GM18907 (cell line): ENCODE measurements around the gene PSEN2.

ENCODE experiments used
- ATAC-seq: cut with Tn5 transposase; IDR thresholded peaks from one replicate; pipeline ENCODE4 v1.9.1; 2021; ENCODE audit warnings: mild to moderate bottlenecking, moderate library complexity; ENCODE audit not compliant: unreplicated experiment

The PSEN2 gene

DNA sequence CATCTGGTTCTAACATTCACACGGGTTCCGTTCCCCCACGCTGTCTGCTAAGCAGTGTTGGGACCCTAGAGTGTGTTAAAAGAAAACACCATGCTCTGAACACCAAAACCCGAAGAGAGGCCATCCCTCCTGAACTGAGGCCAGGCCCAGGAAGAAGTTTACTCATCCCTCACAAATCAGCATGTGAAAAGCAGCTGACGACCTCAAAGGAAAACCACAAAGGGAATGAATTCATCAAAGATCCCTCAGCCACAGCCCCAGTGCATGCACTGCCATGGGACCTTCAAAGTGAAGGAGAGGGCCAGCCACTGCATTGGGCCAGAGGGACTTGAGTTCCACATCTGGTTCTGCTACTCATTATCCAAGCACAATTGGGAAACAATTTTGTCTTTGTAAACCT is 7.0 kb upstream of the PSEN2 start:
- no peak for ATAC-seq

DNA sequence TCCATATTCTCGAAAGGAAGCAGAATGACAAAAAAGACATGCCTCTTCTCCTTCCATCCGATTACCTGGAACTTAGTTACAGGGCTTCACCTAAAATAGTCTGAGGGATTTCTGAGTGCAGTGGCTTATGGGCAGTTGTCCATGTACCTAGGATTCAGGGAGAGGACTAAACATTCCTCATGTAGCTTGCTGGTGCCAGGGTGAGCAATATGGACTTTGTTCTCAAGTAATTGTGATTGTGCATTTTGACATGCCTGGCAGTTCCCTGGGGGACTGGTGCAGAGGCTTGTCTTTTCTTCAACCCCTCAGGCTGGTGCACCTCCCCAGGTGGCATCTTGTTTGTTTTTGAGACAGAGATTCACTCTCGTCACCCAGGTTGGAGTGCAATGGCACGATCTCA is 6.1 kb upstream of the PSEN2 start:
- no peak for ATAC-seq

DNA sequence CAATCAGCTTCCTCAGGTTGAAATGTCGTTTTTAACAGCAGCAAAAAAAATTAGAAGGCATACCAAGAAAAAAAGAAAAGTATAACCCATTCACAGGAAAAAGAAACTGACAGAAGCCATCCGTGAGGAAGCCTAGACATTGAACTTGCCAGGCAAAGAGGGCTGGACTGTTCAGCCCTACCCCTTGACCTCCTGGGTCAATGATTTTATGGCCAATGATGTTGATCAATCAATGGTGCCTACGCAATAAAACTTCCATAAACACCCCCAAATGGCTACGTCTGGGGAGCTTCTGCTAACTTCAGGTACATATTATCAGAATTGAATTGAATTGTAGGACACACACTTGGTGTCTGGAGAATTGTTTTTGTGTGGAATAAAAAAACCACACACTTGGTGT is 4.8 kb upstream of the PSEN2 start:
- ATAC-seq = no peak

DNA sequence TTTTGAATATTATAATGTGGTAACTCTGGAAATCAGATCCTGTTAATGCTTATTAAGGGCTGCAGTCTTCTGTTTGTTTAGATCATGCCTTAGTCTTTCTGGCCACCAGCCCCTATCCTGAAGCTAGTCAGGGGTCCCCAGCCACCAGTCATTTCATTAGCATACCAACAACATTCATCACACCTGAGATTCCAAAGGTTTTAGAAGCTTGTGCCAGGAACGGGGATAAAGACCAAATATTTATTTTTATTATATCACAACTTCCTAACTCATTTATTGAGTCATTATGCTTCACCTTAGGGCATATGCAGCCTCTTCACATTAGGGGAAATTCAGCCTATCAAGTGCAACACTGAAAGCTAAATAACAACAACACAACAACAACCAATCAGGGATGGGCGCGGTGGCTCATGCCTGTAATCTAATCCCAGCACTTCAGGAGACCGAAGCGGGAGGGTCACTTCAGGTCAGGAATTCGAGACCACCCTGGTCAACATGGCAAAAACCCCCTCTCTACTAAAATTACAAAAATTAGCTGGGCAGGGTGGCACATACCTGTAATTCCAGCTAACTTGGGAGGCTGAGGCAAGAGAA is 2.9 kb upstream of the PSEN2 start:
- ATAC-seq = no peak

DNA sequence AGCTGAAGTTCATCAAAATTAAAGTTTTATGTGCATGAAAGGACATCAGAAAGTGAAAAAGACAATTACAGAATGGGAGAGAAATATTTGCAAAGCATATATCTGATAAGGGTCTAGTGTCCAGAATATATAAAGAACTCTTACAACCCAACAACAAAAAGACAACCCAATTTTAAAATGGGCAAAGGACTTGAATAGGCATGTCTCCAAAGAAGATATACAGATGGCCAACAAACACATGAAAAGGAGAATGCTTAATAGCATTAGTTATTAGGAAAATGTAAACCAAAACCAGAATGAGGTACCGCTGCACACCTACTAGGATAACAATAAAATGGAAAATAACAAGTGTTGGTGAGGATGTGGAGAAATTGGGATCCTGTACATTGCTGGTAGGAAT is 1.7 kb upstream of the PSEN2 start:
- ATAC-seq = no peak

DNA sequence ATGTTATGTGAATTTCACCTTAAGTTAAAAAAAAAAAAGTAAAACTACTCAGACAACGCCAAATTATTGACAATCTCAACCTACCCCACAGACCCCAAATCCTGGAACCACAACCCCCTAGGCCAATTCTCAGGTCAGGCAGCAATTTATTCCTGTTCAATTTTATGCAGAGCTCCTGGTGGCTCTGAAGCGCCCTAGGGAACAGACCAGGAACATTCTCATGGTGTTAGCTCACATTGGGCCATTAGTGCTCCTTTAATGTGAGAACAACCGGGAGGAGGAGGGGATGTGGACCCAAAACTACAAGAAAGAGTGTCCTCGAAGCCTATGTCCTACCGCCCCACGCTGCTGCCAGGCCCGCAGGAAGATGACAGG is 403 bp upstream of the PSEN2 start:
- ATAC-seq = no peak

DNA sequence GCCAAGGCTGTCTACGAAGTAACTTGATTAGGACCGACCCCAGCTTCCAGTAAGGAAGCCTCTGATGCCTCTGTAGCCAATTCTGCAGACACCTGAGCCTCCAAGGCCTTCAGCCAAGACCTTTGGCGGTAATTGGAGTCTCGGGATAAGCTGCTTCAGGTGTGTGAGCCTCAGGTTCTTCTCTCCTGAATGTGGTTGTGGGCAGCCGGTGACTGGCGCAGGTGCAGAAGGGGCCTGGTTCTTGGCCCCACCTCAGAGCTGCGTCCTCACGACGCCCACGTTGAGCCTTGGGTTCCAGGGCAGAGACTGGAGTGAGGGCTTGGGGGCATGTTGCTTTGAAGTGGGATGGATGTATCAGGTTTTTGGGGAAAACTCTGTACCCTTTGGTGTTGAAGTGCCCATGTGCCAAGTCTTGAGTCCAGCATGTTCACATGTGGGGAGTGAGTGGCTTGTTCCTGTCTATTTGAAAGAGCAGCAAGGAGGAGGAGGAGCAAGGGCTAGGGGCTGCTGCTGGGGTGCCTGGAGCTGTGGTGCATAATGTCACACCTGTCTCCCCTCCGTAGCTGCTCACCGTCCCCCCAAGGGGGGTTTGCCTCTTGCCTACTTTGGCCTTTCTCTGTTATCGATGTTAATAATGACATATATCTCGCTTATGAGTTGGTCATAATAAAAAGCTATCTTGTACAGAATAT is 1.4 kb downstream of the PSEN2 start:
- no peak for ATAC-seq

DNA sequence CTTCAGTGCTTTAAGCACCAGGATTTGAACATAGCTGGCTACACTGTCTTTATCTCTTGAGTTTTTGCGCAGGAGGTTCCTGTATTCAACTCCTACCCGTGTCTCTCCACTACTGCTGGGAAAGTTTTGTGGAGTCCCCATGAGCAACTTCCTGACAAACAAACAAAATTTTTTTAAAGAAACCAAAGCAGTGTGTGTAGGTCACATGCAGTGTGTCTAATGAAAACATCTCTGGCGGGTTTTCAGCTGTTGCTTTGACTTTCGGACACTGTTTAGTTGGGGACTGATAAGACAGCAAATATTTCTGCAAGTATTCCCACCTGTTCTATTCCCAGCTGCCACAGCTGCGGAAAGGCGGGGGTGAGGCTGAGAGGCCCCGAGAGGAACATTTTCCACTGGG is 2.0 kb downstream of the PSEN2 start:
- ATAC-seq = no peak

DNA sequence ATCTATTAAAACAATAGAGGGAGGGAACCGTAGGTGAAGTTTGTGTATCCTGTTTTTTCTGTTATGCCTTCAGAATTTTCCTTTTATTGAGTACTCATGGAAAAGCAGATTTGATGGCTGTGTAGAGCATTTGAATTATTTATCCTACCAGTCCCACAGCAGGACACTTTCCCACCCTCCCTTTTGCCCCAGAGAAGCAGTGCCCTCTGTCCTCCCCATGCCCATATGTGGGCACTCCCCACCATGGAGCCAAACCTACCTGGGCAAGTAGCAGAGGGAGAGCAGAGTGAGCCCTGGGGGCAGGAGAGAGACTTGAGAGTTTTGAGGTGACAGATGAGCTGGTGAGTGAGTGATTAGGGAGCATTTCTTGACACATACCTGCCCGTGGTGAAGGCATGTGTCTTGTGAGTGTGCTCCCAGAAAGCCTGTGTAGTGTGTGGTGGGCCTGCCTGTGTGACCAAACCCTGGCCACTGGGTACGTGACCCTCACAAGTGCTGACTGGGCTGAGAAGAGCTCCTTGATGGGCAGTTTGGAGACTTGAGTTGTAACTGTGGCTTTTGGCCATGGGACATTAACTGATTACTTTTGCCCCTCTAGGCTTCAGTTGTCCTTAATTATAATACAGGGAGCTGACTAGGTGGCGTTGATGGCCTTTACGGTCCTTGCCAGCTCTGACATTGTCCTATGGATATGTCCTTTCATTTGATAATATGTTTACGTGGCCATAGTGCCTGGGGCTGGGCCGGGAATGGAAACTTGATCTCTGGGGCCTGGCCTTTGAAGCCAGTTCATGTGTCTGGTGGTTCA is 3.6 kb downstream of the PSEN2 start:
- ATAC-seq = no peak

DNA sequence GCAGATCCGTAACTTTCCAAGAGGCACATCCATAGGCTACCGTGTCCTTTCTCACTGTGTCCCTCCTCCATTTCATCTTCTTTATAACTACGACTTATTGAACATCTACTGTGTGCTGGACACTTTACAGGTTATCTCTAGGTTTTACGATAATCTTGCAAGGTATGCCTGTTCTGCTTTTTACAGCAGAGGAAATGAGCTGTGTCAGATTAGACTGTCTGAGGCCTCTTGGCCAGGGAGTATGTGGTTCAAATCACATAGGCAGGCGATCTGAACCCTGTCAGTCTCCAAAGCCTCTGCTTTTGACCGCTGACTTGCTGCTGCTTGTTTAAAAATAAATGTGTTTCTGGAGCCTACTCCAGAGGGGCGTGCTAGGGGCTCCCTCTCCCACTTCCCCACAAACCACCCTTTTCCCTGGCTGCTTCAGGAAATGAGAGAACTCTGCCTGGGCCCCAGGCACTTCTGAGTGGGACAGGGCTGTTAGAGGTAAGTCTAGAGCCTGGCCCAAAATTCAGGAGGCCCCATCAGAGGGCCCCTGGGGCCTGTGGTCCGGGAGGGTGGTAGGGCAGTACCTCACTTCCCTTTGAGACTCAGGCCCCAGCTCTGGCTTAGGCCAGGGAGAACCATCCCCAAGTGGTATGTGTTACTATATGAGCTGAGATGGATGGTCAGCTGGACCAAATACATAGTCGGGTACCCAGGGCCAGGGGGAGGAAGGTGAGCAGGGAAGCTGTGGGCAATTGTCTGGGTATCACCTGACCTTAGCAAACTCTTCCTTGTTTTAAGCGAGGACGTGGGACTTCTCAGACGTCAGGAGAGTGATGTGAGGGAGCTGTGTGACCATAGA is 4.4 kb downstream of the PSEN2 start:
- no peak for ATAC-seq

DNA sequence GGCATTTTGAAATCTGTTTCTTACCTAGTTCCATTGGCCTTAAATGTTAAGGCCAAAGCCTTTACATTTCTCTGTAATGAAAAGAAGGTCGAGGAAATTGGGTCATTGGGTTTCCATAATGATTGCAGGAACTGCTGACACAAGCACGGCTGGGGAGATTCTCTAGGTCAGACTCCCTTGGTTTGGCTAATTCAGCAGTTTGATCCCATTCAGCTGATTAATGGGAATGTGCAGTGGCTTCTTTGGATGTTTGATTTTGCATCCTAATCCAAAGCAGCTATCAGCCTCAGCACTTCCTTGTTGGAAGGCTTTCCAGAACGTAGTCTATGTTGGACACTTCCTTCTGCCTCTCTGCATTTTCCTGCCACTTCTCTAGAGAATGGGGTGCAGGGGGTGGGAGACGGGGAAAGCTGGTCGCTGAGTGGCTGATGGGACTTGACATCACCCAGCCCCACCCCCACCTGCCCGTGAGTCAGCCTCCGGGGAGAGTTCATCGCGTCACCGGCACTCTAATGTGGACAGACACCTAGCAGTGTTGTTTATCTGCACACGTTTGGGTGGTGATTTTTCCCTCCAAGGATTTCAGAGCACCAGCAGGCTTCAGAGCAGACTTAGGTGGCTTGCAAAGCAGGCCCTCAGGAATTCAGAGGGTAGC is 5.4 kb downstream of the PSEN2 start:
- ATAC-seq = no peak

DNA sequence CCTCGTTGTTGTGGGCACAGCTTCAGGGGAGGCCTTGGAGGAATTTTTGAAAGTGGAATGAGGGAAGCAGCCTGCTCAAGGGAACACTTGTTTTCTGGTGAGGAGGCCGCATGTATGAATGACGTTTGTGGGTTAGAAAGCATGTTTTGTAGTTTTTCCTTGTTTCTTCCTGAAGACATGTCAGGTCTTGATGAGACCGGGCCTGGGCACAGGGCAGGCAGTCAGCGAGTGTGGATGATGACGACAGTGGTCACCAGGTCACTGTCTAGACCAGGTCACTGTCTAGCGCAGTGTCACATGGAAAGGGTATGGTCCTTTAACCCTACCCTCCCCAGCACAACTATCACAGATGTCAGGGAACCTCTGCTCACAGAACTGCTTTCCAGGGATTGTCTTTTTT is 7.3 kb downstream of the PSEN2 start:
- ATAC-seq = no peak

DNA sequence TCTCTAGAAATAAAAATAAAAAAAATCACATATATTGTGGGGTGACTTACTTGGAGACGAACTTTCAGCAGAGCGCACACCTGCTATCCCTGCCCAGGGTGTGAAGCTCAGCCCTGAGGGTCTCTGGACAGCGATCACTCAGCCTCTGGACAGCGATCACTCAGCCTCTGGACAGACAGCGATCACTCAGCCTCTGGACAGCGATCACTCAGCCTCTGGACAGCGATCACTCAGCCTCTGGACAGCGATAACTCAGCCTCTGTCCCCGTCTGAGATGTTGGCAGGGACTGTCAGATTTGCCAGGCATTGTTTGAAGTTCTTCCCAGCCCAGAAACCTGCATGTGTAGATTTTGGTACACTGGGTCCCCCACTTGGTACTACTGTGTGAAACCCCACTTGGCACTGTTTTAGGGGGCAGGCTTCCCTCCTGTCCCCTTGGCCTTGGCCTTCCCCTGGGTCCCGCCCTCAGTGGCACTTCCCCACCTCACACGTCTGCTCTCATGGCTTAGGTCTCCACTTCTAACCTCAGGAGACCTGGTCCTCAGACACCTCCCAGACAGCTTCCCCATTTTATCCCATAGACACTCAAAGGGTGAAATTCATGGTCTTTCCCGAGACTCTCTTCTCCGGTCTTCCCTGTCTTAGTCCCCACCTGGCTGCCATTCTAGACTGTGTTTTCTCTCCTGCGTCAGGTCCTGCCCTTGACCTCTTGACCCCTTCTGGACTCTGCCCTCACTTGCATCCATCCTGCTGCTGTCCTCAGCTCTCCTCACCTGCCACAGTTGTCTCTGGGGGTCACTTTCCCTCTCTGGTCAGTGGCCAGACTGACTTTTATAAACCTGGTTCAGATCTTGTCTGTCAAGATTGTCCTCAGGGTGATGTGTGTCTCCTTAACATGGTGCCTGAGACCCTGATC is 10.2 kb downstream of the PSEN2 start:
- no peak for ATAC-seq

DNA sequence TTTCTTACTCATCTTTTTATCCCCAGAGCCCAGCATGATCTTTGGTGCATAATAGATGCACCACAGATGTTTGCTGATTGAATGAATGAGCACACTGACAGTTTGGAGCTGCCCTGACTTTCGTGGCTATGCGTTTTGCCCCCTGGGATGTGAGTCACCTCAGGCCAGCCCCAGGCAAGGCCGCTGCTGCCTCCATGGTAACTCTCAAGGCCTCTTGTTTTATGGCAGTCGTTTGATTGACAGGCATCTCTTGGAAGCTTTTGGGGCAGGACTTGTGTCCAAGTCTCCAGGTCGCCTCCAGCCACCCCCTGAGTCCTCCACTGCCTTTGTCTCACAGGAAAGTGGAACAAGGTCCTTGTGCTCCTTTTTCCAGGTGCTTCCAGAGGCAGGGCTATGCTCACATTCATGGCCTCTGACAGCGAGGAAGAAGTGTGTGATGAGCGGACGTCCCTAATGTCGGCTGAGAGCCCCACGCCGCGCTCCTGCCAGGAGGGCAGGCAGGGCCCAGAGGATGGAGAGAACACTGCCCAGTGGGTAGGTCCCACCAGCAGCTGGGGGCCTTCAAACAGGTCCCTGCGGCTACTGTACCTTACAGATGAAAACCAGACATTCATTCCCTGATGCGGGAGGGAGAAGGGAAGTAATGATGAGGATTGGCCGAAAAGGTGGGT is 11.2 kb downstream of the PSEN2 start:
- ATAC-seq = no peak

DNA sequence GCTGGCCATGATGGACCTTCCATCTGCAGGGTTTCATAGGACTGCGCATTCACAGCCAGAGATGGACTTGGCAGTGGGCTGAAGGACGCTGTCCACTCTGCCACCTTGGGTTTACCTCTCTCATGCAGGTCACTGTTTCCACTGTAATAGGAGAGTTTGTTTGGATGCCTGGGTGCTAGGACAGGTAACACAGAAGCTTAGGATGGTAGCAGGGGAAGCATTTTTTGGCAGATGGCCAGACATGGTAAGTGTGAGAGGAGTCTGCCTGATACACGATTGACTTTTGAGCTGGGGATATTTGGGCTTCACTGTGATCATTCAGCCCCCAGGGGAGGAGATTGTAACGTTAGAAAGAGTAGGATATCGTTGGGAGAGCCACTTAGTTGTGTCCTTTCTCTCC is 11.8 kb downstream of the PSEN2 start:
- ATAC-seq = peak; percentile 6

DNA sequence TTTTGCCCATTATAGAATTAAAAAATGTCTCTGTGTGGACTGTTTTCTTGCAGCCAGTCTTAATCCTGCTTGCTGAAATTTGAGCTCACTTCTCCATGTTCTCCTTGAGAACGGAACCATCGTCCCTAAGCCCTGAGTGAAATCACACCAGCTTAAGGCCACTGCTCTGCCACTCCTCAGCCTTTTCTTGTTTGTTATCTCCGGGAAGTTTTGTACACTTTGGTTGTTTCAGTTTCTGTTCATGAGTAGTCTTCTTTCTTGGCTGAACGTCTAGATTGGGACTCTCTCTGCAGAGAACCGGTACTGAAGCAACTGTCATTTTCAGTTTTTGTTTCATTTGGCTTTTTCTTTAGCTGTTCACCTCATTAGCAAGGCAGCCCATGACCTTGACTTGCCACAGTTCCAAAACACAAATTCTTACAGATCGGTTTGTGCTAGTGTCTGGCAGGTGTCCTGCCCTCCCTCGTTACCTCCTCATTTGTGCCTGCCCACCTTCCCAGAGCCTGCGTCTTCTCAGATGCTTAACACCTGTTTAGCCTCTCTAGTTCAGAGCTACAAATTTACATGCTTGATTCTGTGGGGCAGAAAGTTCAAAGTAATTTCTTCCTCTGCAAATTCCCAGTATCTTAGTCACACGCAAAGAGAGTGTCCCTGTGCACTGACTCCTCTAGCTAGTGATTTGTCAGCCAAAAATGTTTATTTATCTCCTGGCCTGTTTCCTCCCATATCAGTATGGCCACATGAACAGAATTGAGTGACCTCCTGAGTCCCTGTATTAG is 12.4 kb downstream of the PSEN2 start:
- ATAC-seq = peak; percentile 94

DNA sequence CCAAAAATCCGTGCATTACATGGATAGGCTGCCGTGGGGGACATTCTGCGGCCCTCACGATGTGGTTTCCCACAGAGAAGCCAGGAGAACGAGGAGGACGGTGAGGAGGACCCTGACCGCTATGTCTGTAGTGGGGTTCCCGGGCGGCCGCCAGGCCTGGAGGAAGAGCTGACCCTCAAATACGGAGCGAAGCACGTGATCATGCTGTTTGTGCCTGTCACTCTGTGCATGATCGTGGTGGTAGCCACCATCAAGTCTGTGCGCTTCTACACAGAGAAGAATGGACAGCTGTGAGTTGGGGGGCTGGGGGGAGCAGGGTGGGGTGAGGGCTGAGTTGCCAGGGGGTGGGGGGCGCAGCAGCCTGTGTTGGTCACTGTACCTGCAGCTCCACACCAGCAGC is 13.2 kb downstream of the PSEN2 start:
- ATAC-seq = no peak

DNA sequence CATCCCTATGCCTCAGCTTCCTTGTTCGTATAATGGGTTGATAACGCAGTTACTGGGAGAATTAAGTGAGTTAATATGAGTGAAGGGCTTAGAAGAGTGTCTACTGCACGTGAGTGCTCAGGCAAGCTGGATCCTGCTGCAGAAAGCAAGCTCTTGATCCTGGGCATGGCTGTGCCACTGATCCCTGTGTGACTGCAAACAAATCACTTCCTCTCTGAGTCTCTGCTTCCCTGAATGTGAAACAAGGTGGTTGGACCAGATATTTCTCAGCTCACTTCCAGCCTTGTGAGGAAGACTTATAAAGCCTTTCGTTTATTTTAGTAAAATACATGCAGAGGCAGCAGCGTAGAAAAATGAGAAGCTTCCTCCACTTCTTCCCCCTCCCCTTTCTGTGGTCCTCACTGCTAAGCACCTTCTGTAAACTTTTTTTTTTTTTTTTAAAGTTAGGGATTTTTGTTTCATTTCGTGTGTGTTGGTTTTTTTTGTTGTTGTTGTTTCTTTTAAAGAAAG is 13.8 kb downstream of the PSEN2 start:
- no peak for ATAC-seq
